ENCODE results near the gene PHLPP2.

GRCh38 chr16:71738855-71739254 lies 14.4 kb upstream of the PHLPP2 start:
- no peak for TF ChIP-seq CTCF (IDR thresholded peaks at IDR 0.05)
- TF ChIP-seq POLR2A (IDR thresholded peaks at IDR 0.05), result no peak
- no peak for TF ChIP-seq EP300 (IDR thresholded peaks at IDR 0.05)

All from gastroesophageal sphincter (tissue), 3 donors.